ENCODE results near the gene DNAH5. TPM values are rescaled to one million over a fixed set of nuclear protein-coding genes. Genes with fewer than 3 reads are reported as not detected.
"Not testable (repeated sequence)": the region's sequence is repeated elsewhere in the genome, so short reads cannot be mapped to it uniquely, and the experiment has no call there.

Gene DNAH5
- polyA plus RNA-seq, 3 donors = 2.5 to 2.9 (median 2.5) TPM

DNA sequence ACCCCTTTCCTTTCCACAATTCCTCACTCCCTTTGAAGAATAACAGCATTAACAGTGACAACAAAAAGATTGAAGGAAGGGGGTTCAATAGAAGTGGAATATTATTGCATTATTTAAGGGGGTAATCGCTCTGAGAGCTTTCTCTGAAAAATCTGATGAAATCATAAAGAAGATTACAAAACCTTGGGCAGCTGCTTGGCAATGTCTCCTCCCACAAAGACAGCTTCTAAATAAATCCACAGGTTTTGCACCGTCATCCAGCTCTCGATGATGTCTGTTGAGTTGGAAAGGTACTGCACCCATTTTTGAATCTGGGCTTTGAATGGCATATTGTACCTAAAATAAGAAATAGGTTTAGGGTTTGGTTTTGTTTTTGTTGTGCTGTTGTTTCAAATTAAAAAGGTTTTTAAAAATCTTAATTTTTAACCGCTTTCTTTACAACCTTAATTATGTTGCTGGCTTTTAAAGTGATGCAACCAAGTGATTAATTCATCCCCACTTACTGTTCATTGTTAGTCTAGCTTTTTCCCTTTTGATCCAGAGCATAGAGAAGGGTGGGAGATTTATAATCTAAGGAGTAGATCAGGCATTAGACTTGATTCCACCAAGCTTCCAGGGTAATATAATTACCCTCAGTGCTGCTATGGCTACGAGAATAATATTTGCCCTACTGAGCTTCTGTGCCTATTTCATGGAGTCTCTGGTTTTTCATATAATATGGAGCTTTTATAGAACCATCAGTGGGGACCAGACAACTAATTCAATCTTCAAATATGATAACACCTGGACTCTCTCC, 85.0 kb downstream of the DNAH5 start:
- DNase-seq (ENCODE audit: low read depth in 3 of 3, low spot score in 2 of 3) = no peak

DNA sequence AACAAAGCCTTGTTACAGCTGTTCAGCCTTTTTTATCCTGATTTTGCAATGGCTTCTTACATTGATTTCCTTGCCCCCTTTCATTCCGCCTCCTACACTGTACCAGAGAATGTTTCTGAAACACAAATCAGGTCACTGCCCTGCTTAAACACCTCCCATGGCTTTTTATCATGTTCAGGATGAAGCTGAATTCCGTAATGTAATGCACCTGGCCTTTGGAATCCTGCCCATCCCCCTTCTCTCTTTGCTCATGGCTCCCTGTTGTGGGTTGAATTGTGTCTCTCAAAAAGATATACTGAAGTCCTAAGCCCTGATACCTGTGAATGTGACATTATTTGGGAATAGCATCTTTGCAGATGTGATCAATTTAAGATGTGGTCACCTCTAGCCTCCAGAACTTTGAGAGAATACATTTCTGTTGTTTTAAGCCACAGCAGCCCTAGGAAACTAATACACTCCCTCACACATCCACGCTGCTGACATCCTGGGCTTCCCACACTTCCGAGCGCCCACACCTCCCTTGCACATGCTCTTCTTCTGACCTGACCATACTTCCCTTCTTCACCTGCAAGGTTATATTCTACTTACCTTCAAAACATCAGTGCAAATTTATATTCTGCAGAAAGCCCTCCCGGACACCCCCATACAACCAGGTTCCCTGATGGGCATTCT, 101.2 kb downstream of the DNAH5 start:
- no peak for DNase-seq (ENCODE audit: low read depth in 3 of 3, low spot score in 2 of 3)

DNA sequence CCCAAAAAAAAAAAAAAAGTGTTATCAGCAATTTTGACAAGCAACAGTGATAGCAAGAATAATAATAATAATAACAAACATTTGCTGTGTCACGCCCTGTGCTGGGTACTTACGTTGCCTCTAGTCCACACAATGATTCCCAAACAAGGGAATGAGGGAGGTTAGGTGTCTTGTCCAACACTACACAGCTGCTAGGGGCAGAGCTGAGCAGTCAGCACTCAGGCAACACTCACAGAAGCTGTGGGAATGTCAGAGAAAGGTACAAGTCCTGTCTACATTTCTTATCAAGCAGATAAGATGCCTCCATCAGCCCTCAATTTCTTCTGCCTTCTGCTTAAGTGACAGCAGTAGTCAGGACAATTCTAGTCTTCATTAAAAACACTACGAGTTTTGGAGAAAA, 111.0 kb downstream of the DNAH5 start:
- no peak for DNase-seq (ENCODE audit: low read depth in 3 of 3, low spot score in 2 of 3)

DNA sequence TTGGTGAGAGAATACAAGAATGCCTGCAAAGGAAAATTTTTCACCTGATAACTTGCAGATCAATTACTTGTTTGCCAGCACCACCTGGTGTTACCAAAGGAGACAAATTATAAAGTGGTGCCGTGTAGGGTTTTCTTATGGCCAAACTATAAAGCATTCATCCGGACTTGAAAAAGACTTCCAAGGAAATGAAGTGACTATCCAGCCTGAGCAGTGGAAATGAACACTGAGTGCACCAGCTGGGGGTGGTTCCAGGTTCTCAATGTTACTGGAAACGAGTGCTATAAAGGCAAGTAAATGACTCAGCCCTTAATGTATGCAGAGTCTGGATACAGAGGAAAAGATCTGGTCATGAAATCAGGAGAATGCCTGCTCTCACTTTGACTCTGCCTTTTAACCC, 113.1 kb downstream of the DNAH5 start:
- DNase-seq (ENCODE audit: low read depth in 3 of 3, low spot score in 2 of 3) = no peak

DNA sequence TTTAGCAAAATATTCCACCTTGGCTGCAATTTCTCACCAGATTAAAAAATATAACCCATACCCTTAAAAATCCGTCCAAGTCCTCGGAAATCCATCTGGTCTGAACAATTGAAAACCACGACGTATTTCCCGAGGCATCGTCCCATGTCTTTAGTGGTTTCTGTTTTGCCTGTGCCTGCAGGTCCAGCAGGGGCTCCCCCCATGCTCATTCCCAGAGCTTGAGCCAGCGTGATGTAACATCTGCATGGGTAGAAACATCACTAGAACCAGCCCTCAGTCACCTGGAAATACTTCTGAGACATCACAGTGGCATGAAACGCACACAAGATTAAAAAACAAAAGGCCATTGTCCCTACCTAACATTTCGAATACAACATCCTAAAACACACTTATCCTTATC, 114.0 kb downstream of the DNAH5 start:
- no peak for DNase-seq (ENCODE audit: low read depth in 3 of 3, low spot score in 2 of 3)

DNA sequence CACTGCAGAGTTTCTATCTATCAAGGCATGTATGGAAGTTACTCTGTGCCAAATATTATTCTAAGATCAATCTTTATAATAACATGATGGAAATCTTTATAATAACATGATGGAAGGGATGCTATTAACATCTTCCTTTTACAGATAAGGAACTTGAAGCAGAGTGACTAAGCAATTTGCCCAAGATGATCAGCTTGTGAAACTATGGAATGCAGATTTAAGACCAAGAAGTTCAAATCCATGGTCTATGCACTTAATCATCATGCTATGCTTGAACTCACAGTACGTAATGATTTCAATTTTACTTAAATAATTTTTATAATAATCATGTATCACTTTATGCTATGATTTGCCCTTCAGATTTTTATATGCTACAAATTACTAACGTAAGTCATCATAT, 123.1 kb downstream of the DNAH5 start:
- no peak for DNase-seq (ENCODE audit: low read depth in 3 of 3, low spot score in 2 of 3)

DNA sequence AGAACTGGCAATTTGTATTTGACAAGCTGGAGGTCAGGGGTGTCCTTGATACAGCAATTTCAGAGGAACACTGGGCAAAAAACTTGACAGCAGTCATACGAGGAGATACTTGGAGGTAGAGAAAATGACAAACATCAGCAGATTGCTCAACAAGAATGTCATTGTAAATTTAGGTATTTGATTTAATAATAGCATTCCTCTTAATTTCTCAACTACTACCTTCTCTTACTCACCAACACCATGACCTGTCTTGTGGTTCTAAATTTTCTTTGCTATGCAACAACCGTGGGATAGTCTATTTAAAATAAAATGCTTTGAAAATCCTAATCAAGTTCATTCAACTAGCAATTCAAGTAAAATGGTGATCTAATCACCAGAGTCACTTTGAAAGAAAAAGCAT, 128.4 kb downstream of the DNAH5 start:
- DNase-seq (ENCODE audit: low read depth in 3 of 3, low spot score in 2 of 3) = no peak

DNA sequence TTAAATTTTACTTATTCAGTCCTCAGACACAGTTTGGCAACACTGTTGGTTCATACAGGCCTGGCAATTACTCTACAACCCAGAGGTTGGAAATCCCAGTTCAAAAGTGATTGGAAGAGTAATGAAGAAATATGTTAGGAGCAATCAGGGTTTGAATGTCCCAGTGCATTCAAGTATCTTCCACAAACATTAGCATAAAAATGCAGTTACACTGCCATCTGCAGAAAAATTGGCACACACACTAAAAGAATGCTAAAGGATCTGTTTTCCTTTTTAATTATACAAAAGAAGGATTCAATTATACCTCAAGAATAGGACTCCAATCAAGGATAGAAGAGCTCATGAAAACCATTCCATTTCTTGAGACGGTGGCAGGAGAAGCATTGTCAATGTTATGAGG, 130.2 kb downstream of the DNAH5 start:
- DNase-seq (ENCODE audit: low read depth in 3 of 3, low spot score in 2 of 3) = no peak

DNA sequence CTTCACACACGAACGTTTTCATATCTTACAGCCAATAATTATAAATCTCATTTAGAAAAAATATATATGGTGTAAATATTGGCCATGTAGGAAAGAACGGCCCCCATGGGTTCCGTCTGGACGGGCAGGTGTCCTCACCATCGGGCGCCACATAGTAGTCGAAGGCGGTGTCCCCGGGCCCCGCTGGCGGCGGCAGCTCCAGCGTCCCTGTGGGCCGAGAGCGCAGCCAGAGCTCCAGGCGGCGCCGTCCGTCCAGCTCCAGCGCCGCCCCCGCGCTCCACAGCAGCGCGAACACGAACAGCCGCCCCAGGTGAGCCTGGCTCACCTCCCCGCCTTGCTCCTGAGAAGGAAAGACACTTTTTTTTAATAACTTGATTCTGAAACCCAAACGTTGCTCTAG, 134.6 kb downstream of the DNAH5 start:
- DNase-seq (ENCODE audit: low read depth in 3 of 3, low spot score in 2 of 3) = no peak

DNA sequence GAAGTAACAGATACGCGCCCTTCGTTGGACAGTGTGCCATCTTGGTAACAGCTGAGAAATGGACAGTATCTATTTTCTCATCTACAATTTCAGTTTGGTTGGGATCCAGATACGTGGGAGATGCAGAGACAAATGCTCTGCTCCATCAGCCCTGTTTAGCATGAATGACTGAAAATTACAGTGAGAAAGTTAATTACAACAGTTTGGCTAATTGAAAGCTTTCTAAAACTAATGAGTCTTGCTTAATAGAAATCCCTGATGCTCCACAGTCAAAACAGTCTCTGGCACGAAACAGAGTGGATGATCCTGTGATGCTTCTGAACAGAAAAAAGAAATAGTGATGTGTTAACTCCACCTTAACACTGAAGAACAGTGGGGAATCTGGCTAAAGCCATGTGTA, 140.2 kb downstream of the DNAH5 start:
- DNase-seq (ENCODE audit: low read depth in 3 of 3, low spot score in 2 of 3) = no peak

DNA sequence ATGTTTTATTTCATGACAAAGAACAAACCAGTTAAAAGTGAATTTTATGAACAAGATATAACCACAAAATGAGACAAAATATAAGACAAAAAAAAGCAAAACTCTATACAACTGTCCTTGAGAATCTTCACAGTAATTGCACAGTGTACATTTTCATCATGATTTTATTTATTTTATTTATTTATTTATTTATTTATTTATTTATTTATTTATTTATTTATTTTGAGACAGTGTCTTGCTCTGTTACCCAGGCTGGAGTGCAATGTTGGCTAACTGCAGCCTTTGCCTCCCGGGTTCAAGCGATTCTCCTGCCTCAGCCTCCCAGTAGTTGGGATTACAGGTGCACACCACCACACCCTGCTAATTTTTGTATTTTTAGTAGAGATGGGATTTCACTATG, 145.9 kb downstream of the DNAH5 start:
- DNase-seq (ENCODE audit: low read depth in 3 of 3, low spot score in 2 of 3) = not testable (repeated sequence)

DNA sequence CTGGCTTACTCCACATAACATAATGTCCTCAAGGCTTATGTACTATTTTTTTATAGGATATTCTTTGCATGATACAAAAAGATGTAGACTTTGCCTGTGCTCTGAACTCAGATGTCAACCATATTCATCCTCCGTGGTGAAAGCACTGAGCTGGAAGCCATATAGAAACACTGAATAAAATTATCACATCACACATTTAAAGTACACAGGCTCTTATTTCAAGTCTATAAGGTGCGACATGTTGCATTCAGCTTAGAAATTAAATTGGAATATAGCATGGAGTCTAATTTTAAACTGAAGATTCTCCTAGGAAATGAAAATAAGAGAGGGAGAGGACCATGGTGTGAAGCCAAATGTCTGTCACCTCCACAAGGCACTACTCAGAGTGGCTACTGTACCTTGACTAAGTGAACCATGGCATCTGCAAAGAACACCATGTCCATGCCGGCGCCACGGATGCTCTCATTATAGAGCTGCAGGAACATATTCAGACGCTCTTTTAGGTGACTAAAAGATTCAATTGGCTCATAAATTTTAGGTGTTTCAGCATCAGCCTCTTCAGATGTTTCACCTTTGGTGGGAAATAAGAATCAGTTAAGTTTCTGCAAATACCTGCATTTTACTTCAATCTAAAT, 158.6 kb downstream of the DNAH5 start:
- no peak for DNase-seq (ENCODE audit: low read depth in 3 of 3, low spot score in 2 of 3)

DNA sequence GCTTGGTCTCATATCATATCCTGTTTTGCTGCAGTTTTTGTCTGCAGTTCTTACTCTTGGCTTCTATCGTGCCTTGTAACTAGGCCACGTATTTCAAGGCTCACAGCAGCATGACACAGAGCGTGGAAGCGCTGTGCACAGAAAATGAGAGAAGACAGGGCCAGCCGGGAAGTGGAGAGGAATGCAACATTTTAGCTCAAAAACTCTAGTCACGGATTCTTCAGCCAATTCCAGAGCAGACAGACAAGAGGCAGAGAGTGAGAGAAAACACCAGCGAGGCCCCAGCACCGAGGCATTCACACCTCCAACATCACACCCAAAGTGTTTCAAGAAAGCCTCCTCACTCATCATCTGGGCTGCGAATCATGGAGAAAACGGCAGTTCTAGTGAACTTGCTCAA, 160.8 kb downstream of the DNAH5 start:
- no peak for DNase-seq (ENCODE audit: low read depth in 3 of 3, low spot score in 2 of 3)

DNA sequence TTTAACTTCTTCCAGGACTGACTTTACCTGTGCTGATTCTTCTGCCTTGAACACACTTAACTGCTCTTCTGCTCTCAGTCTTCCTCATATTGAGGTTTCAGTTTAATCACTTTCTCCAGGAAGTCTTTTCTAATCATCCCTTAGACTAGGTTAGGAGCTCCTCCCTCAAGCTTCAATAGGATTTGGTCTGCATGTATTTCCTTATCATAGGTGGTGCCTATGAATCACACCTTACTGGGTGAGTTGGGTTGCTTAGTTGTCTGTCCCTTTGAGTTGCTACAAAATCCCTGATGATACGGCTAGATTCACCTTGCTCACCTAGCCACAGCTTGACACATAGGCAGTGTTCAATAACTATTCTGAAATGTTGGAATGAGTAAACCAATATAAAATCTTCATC, 164.4 kb downstream of the DNAH5 start:
- no peak for DNase-seq (ENCODE audit: low read depth in 3 of 3, low spot score in 2 of 3)

DNA sequence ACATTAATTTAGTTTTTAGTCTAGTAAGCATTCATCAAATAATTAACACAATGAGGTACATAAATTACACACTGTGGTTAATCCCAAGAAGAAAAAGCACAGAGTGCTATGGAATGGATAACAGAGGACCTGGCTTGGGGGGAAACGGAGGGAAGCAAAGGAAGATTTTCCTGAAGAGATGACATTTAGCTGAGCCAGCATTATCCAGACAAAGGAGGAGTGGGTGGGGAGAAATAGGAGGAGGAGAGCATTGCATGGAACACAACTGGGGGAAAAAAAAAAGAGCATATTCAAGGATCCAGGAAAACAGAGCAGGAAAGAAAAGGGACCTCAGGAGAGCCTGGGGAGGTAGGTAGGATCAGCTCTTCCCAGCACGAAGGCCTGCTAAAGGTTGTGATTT, 170.8 kb downstream of the DNAH5 start:
- no peak for DNase-seq (ENCODE audit: low read depth in 3 of 3, low spot score in 2 of 3)

DNA sequence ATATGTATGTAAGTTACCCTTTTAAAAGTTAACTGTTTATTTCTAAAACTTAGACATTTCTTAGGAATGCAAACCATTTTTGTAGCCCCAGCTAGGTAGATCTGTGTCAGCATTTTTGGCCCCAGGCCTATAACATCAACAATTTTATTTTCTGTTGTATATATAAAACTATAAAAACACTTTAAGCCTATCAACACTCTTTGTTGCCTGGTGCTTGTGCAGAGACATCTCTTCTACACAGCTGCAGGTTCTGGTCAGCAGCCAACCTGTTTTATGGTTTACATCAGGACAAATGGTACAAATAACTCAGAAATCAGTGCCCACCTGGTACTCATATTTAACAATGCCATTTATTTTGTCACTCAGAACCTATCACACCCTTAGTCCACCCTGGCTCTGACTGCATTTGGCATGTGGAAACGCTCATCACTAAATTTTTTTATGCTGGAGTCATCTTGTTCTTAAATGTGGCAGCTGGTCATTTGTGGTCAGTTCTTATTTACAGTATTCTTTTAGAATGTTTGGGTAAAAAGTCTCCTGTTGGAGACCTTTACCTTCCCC, 173.4 kb downstream of the DNAH5 start:
- DNase-seq (ENCODE audit: low read depth in 3 of 3, low spot score in 2 of 3) = no peak

DNA sequence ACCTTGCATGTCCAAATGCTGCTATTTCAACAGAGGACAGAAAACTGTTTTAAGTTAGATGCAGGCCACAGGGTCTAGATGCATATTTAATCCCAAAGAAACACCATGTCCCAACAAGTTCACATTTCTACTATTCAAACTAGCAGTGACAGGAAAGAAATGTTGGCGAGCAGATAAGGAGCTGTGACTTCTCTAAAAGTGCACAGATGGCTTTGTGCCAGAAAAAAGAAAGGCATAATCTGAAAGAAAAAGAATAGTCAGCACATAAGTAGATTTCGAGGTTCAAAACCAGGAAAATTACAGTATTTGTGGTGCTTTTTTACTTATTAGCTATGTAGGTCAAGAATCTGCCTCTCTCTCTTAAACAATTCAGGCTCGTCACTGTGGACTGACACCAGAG, 178.3 kb downstream of the DNAH5 start:
- no peak for DNase-seq (ENCODE audit: low read depth in 3 of 3, low spot score in 2 of 3)

DNA sequence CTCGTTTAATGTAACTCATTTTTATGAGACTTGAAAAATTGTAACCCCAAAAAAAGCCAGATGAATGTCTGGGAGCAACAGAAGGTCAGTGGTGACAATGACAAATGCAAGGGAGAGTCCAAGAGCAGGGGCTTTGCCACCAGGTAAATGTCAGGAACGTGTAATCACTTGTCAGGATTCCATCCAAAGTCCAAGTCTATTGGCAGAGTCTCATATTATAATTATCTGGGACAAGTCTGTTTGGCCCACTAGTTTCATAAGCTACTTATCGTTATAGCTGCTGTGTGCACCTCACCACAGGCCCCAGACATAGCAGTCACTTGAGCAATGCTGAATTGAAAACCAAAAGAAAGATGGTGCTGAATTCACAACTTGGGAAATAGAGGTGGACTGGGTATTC, 180.8 kb downstream of the DNAH5 start:
- DNase-seq (ENCODE audit: low read depth in 3 of 3, low spot score in 2 of 3) = no peak

DNA sequence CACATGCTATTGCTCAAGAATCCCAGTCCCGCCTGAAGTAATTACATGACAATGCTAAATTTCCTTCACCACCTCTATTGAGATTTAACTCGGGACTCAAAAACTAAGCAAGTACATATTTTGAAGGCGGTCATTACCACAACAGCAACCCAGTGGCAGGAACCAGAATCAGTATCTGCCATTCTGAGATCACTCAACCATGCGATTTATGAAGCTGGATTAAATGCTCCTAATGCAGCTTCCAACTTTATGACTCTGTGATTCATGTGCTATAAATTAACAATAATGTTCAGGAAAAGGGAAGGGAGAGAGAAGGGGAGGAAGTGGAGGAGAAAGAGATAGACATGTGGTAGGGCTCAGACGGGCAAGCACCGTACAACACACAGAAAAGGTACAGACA, 194.7 kb downstream of the DNAH5 start:
- DNase-seq (ENCODE audit: low read depth in 3 of 3, low spot score in 2 of 3) = no peak

DNA sequence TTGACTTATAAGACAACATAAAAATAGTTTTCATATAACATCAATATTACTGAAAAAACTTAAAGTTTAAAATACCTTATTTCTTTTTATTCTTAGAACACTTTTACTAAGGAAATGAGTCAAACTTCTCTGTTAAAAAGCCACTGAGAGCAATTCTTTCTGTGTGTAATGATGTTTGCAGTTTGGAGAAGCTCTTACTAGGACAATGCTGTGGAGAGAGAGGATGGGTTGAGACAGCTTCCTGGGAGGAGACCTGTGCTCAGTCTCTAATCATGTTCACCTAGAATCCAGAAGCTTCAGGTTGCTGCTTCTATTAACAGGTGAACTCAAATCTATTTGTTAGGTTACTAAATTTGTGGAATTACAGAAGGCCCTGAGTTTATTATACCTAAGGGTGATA, 198.5 kb downstream of the DNAH5 start:
- no peak for DNase-seq (ENCODE audit: low read depth in 3 of 3, low spot score in 2 of 3)

DNA sequence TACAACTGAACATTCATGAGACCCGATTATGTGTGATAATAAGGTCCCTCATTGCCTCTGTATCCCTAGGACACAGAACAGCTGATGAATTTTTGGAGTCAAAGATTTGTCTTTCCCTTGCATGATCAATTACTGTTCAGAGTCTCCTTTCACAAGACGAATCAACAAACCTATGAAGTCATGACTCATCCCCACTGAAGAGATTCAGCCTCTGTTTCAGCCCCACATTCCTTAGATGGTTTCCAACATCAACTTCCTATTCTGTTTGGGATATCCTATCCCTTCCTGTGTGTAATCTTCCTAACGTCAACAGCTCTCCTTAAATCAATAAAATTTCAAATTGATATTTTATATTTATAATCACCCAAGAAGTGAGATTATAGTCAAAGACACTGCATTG, 199.0 kb downstream of the DNAH5 start:
- no peak for DNase-seq (ENCODE audit: low read depth in 3 of 3, low spot score in 2 of 3)

DNA sequence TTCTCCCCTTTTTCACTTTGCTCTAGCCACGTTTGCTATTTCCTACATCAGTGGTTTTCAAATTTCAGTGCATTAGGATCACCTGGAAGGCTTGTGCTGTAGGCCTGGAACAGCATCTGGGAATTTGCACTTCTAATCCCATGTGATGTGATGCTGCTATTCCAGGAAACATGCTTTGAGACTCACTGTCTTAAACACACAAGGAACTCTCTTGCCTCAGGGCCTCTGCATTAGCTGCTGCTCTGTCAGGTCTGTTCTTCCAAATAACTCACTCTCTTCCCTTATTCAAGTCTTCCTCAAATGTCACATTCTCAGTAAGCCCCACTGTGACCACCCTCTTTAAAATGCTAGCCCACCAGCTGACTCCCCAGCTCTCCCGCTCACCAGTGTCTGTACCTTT, 204.0 kb downstream of the DNAH5 start:
- no peak for DNase-seq (ENCODE audit: low read depth in 3 of 3, low spot score in 2 of 3)

Data from right renal cortex interstitium (tissue), 3 donors.